Peyer's patch (tissue), 4 donors: ENCODE measurements around the gene CACNA1G. TPM values are rescaled to one million over a fixed set of nuclear protein-coding genes. Genes with fewer than 3 reads are reported as not detected.

Source experiments
- DNase-seq, 3 donors: peaks; one replicate each; pipeline ENCODE4 v3.0.0-alpha.2; 2017 to 2019
- H3K27ac ChIP-seq, 4 donors: fragments of 200-600 bp; sonication (generic); one replicate each; pipeline ENCODE4 v1.5.1; 2016 to 2019
- H3K27me3 ChIP-seq, 2 donors: fragments of 200-600 bp; sonication (generic); one replicate each; pipeline ENCODE4 v1.5.1; 2019
- H3K36me3 ChIP-seq, 3 donors: fragments of 200-600 bp; sonication (generic); one replicate each; pipeline ENCODE4 v1.5.1; 2016 to 2019
- H3K4me1 ChIP-seq, 4 donors: fragments of 200-600 bp; sonication (generic); one replicate each; pipeline ENCODE4 v1.5.1; 2016 to 2019
- H3K4me3 ChIP-seq, 4 donors: fragments of 200-600 bp; sonication (generic); 1 replicate in 3 of 4; 2 replicates in 1 of 4; pipeline ENCODE4 v1.5.1; 2016 to 2019; ENCODE audit warnings: mild to moderate bottlenecking in 1 of 4
- H3K9me3 ChIP-seq, 4 donors: fragments of 200-600 bp; sonication (generic); one replicate each; pipeline ENCODE4 v1.5.1; 2016 to 2019; ENCODE audit warnings: mild to moderate bottlenecking in 1 of 4
- POLR2A ChIP-seq, 2 donors: fragments of 450-650 bp; IDR thresholded peaks; one replicate each; pipeline ENCODE4 v1.5.1; 2017; ENCODE audit warnings: antibody characterized with exemption in 2 of 2, mild to moderate bottlenecking in 2 of 2, moderate library complexity in 2 of 2
- total RNA-seq, 4 donors: library from RNA; depleted of rRNA; stranded (reverse); fragments of >200 nt; gene quantifications; one replicate each; pipeline ENCODE4 v1.1.0, GENCODE V29; 2016
- TF ChIP-seq, protein P1 (sequence below), 6 experiments: fragments of 450-650 bp in 4 of 6; fragments of 200-600 bp in 2 of 6; sonication (generic) in 1 of 6; IDR thresholded peaks; one replicate each; pipeline ENCODE4 v1.5.1; 2017 to 2019; ENCODE audit warnings: antibody characterized with exemption in 6 of 6, mild to moderate bottlenecking in 3 of 6, moderate library complexity in 1 of 6

Gene CACNA1G
- total RNA-seq, 4 donors from 2014 or later = not detected

- Histone ChIP-seq H3K9me3 (no peaks in the 10 kb centered on the region), H3K27me3 (no peaks in the 10 kb centered on the region), H3K4me1 (peaks cover 3 to 56% (median 6%) of the 10 kb centered on the region in 4 donors), H3K27ac (peak overlapping the region; percentile 76 to 95 (median 81)), H3K36me3 (no peaks in the 10 kb centered on the region), H3K4me3 (peak overlapping the region; percentile 58 to 73 (median 68))
- TF ChIP-seq, protein P1, sequence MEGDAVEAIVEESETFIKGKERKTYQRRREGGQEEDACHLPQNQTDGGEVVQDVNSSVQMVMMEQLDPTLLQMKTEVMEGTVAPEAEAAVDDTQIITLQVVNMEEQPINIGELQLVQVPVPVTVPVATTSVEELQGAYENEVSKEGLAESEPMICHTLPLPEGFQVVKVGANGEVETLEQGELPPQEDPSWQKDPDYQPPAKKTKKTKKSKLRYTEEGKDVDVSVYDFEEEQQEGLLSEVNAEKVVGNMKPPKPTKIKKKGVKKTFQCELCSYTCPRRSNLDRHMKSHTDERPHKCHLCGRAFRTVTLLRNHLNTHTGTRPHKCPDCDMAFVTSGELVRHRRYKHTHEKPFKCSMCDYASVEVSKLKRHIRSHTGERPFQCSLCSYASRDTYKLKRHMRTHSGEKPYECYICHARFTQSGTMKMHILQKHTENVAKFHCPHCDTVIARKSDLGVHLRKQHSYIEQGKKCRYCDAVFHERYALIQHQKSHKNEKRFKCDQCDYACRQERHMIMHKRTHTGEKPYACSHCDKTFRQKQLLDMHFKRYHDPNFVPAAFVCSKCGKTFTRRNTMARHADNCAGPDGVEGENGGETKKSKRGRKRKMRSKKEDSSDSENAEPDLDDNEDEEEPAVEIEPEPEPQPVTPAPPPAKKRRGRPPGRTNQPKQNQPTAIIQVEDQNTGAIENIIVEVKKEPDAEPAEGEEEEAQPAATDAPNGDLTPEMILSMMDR (IDR thresholded peaks at IDR 0.05) = no peak
- no peak for TF ChIP-seq POLR2A (IDR thresholded peaks at IDR 0.05)
- DNase-seq = no peak
These were observed 19.2 kb upstream of the CACNA1G start for GRCh38 chr17:50541402-50541715.

GRCh38 chr17:50541716-50542688 is 18.5 kb upstream of the CACNA1G start:
- DNase-seq = peak; percentile 82 to 94 (median 93)
- peaks cover 5 to 56% (median 6%) of the 10 kb centered on the region in 4 donors for H3K4me1 ChIP-seq

DNA sequence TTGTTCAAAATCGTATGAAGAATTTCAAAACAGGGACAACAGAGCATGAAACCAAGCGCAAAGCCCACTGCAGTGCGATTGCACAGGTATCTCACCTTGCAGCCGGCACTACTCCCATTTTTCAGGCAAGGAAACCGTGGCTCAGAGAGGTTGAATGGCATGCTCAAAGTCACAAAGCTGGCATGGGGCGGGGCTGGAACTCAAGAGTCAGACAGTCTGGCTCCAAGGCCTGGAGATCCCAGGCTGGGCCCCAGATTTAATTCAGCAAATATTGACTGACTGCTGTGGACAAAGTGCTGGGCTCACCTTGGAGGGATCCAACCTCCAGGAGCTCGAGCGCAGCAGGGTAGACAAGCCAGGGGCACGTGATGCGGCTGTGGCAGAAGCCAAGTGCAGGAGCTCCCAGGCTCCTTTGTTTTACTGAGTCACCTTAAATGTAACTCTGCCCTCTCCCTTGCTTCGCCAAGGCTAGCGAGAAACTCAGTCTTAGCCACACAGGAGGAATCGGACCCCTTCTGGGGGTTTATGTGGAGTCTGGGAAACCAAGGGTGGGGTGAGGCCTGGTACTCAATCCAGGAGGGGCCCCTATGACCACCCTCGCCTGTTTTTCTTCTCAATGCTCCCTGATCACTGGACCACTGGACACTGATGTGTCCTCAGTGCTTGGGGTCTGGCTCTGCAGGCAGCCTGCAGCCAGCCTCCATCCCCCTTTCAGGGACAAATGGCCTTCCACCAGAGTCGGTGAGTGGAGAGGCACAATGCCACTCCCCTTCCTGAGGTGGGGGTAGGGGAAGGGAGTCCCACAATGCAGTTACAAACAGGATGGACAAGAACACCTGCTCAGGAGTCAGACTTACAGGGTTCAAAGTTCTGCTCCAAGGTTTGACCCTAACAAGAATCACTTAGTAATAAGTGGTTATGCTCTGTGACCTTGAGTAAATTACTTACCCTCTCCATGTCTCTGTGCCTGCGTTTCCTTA is 17.4 kb upstream of the CACNA1G start:
- Histone ChIP-seq H3K36me3 (no peaks in the 10 kb centered on the region), H3K4me3 (peak overlapping the region in 2 of 4 donors; percentile 58 to 70), H3K27ac (peak overlapping the region in 3 of 4 donors; percentile 76 to 95 (median 85)), H3K27me3 (no peaks in the 10 kb centered on the region), H3K4me1 (peaks cover 5 to 62% (median 10%) of the 10 kb centered on the region in 4 donors), H3K9me3 (no peaks in the 10 kb centered on the region)
- peak in 2 of 3 donors; percentile 82 to 83 for DNase-seq
- no peak for TF ChIP-seq POLR2A (IDR thresholded peaks at IDR 0.05)
- TF ChIP-seq, protein P1 (IDR thresholded peaks at IDR 0.05) = no peak

More at GRCh38 chr17:50541716-50542688, 18.5 kb upstream of the CACNA1G start:
- H3K27ac ChIP-seq = peak overlapping the region; percentile 76 to 95 (median 81)
- peak overlapping the region; percentile 58 to 73 (median 68) for H3K4me3 ChIP-seq
- H3K27me3 ChIP-seq = no peaks in the 10 kb centered on the region
- TF ChIP-seq, protein P1 (IDR thresholded peaks at IDR 0.05) = peak in 4 of 6 experiments; percentile 3 to 26 (median 20)
- peak; percentile 58 to 72 for TF ChIP-seq POLR2A (IDR thresholded peaks at IDR 0.05)
- no peaks in the 10 kb centered on the region for H3K9me3 ChIP-seq
- H3K36me3 ChIP-seq = no peaks in the 10 kb centered on the region

DNA sequence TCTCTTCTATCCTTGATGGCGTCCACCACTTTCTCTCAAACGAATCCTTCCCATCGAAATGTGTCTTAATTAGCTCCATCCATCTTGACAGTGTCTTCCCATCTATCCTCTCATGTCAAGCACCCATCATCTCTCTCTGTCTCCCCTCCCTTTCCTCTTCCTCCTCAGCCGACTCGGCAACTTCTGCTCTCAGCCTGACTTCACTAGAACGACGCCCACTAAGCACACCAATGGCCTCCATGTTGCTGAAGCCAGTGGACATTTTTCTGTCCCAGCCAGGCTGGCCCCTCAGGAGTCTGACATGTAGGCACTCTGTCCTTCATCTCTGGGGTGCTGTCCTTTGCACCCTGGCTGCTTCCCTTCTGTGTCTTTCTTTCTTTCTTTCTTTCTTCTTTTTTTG is 16.0 kb upstream of the CACNA1G start:
- Histone ChIP-seq H3K9me3 (no peaks in the 10 kb centered on the region), H3K4me1 (peaks cover 5 to 49% (median 10%) of the 10 kb centered on the region in 4 donors), H3K27ac (no peak overlapping the region), H3K36me3 (peaks cover 0 to 3% (median 0%) of the 10 kb centered on the region in 3 donors), H3K4me3 (no peak overlapping the region), H3K27me3 (no peaks in the 10 kb centered on the region)
- DNase-seq = no peak
- TF ChIP-seq, protein P1 (IDR thresholded peaks at IDR 0.05) = no peak

DNA sequence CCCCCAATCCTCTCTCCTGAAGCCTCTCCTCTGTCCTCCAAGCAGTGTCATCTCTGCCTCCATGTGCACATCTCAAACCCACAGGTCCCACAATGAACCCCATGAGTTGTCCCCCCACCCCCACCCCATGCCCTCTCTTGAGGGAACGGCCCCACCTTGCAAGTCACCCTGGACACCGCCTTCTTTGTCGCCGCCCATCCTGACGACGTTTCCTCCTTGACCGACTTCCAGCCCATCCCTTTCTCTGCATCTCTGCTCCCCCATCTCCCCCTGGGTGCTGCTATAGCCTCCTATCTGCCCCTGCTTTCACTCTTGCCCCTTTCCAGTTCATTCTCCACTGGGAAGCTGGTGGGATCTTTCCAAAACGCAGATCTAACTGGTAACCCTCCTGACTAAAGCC is 15.2 kb upstream of the CACNA1G start:
- no peak overlapping the region for H3K4me3 ChIP-seq
- no peaks in the 10 kb centered on the region for H3K9me3 ChIP-seq
- H3K4me1 ChIP-seq = peaks cover 5 to 44% (median 10%) of the 10 kb centered on the region in 4 donors
- TF ChIP-seq POLR2A (IDR thresholded peaks at IDR 0.05) = no peak
- TF ChIP-seq, protein P1 (IDR thresholded peaks at IDR 0.05) = no peak
- H3K27me3 ChIP-seq = no peaks in the 10 kb centered on the region
- no peak for DNase-seq
- H3K36me3 ChIP-seq = peaks cover 0 to 9% (median 0%) of the 10 kb centered on the region in 3 donors
- no peak overlapping the region for H3K27ac ChIP-seq
